ENCODE data around the gene MYBPHL. TPM values are rescaled to one million over a fixed set of nuclear protein-coding genes. Genes with fewer than 3 reads are reported as not detected.

MYBPHL gene
- total RNA-seq, 2 donors from 2014 or later = not detected

- Histone ChIP-seq H3K4me3 (no peak overlapping the region), H3K4me1 (peaks cover 29% of the 10 kb centered on the region), H3K36me3 (replicated peaks in 1 of 2; ENCODE audit: insufficient read depth in 1 of 2, low read depth in 2 of 2) (peaks cover 0 to 11% of the 10 kb centered on the region in 2 donors), H3K27me3 (no peaks in the 10 kb centered on the region), H3K9me3 (no peaks in the 10 kb centered on the region), H3K27ac (no peak overlapping the region)
- TF ChIP-seq POLR2A (IDR thresholded peaks at IDR 0.05) = no peak
- TF ChIP-seq, protein P1, sequence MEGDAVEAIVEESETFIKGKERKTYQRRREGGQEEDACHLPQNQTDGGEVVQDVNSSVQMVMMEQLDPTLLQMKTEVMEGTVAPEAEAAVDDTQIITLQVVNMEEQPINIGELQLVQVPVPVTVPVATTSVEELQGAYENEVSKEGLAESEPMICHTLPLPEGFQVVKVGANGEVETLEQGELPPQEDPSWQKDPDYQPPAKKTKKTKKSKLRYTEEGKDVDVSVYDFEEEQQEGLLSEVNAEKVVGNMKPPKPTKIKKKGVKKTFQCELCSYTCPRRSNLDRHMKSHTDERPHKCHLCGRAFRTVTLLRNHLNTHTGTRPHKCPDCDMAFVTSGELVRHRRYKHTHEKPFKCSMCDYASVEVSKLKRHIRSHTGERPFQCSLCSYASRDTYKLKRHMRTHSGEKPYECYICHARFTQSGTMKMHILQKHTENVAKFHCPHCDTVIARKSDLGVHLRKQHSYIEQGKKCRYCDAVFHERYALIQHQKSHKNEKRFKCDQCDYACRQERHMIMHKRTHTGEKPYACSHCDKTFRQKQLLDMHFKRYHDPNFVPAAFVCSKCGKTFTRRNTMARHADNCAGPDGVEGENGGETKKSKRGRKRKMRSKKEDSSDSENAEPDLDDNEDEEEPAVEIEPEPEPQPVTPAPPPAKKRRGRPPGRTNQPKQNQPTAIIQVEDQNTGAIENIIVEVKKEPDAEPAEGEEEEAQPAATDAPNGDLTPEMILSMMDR (IDR thresholded peaks at IDR 0.05) = no peak
- 67 to 69% methylated on average over 7 of the region's 7 CpGs for WGBS, 2 donors
- DNase-seq (no peak), ATAC-seq (no peak)
- intact Hi-C loops (cut with DNase I) = no loop called here
Observed at GRCh38 chr1:109242387-109242786, 64.4 kb downstream of the MYBPHL start.

Other genes with a start within 250 kb of the MYBPHL start
- gene TAF13, start 231.0 kb downstream of the MYBPHL start, total RNA-seq = 10 to 100 TPM in 1 of 2 donors, 1 to 10 TPM in 1; 5.9 to 18.4 TPM
- gene TMEM167B, start 216.2 kb downstream of the MYBPHL start, total RNA-seq = 10 to 100 TPM in 1 of 2 donors, 1 to 10 TPM in 1; 5.3 to 12.7 TPM
- gene ELAPOR1, start 192.9 kb downstream of the MYBPHL start, total RNA-seq = 100 to 1,000 TPM in 1 of 2 donors, 10 to 100 TPM in 1; 84.7 to 135 TPM
- gene SARS1, start 93.1 kb downstream of the MYBPHL start, total RNA-seq = 100 to 1,000 TPM in 1 of 2 donors, 10 to 100 TPM in 1; 65.3 to 123 TPM
- gene CELSR2, start 57.5 kb downstream of the MYBPHL start, total RNA-seq = 1 to 10 TPM; 7.3 to 7.5 TPM
- 1 to 10 TPM in 1 of 2 donors, not detected in 1; 1.8 TPM for gene PSRC1, start 23.9 kb downstream of the MYBPHL start, total RNA-seq
- gene SORT1, start 90.9 kb upstream of the MYBPHL start, total RNA-seq = 10 to 100 TPM; 23.6 to 24.7 TPM
- gene PSMA5, start 119.4 kb upstream of the MYBPHL start, total RNA-seq = 1 to 10 TPM; 8.6 to 8.9 TPM
- 1 to 10 TPM; 1.8 to 2.3 TPM for gene SYPL2, start 159.5 kb upstream of the MYBPHL start, total RNA-seq
- 1 to 10 TPM; 2.6 to 5.9 TPM for gene ATXN7L2, start 176.9 kb upstream of the MYBPHL start, total RNA-seq
- 1 to 10 TPM; 6.2 to 6.9 TPM for gene CYB561D1, start 187.1 kb upstream of the MYBPHL start, total RNA-seq
- gene AMIGO1, start 202.7 kb upstream of the MYBPHL start, total RNA-seq = 1 to 10 TPM; 2.6 to 8.6 TPM
- not detected for gene GPR61, start 232.9 kb upstream of the MYBPHL start, total RNA-seq
- 1 to 10 TPM; 3.6 to 4.9 TPM for gene GNAI3, start 241.6 kb upstream of the MYBPHL start, total RNA-seq